GM19438 (cell line): ENCODE measurements around the gene SOX8.
"Not testable (repeated sequence)": the region's sequence is repeated elsewhere in the genome, so short reads cannot be mapped to it uniquely, and the experiment has no call there.

Experiments used
- ATAC-seq: cut with Tn5 transposase; IDR thresholded peaks from one replicate; pipeline ENCODE4 v1.9.1; 2021; ENCODE audit warnings: low read depth; ENCODE audit not compliant: unreplicated experiment

The SOX8 gene

DNA sequence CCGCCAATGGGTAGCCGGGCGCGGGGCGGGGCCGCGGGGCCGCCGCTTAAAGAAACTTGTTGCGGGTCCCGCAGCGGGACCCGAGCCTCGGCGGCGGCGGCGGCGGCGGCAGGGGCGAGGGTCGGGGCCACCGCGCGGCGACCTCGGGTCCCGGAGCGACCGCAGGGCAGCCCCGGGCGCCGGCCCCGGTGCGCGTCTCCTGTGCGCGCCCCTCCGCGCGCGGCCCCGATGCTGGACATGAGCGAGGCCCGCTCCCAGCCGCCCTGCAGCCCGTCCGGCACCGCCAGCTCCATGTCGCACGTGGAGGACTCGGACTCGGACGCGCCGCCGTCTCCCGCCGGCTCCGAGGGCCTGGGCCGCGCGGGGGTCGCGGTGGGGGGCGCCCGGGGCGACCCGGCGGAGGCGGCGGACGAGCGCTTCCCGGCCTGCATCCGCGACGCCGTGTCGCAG lies at the start of gene SOX8:
Gene SOX8 (plus strand): TSS at position 76 of the 450 bp plus-strand sequence. CDS start 153 bp downstream, at position 229.
- ATAC-seq = no peak

DNA sequence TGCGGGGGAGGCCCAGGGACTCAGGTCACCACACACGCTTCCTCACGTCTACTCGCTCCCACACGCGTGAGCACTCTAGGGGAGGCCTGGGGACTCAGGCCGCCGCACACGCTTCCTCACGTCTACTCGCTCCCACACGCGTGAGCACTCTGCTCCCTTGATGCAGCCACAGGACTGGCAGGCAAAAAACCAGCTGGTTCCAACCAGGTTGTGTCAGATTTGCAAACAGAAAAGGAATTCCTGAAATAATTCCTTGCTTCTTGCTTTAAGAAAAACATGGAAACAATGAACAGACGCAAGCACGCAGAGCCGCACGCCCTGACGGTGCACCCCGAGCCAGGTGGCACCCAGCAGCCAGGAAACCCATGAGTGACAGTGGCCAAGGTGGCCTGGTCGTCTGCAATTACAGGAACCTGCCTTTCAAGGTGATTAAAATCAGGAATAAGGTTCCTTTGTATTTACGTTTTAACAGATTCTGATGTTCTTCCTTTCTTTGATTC lies 48.7 kb upstream of the SOX8 start:
- no peak for ATAC-seq

DNA sequence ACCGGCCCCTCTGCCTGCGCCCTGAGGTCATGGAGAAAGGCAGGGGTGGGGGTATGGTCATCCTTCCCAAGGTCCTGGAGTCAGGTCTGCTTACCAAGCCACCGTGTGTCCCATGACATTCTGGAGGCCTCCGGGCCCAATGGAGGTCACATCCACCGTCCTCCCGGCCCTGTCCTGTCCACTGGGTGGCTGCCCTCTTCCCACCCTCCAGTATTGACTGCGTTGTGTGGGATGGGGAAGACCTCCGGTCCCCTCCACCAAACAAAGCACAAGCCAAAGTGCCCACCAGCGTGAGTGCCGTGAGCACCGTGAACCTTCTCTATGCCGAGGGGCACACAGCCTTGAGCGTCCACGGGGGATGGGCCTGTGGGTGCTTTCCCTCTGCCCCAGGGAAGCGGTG lies 48.0 kb upstream of the SOX8 start:
- ATAC-seq = no peak

DNA sequence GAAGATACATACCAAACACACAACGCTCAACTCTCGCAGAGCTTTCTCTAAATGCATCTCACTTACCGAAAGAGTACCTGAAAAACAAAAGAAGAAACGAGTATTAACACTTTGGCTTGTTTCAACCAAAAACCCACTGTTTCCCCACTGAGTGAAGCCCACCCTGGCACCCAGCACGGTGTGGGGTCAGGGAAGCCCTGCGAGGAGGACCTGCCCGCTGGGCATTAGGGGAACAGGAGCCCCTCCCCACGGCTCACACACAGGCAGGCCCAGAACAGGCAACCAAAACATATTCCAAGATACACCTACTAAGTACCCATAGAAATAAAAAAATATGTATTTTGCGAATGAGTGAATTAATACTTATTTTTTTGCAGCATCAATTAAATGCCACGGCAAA lies 47.4 kb upstream of the SOX8 start:
- no peak for ATAC-seq

DNA sequence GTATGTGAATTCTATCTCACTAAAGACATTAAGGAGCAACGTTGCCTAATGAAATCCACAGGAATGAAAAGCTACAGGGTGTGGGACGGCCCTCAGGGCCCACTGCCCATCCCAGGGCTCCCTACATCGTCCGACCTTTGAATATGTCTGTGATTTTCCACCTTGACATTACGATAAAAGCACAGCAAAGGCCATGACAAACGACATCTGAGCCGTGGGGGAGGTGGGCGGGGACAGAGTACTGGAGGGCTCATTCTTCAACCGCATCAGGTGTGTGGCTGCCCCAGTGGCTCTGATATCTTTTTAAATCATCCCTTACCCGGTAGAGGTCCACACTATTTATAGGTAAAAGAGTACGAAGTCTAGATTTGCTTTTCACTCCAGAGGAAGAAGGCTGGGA lies 45.9 kb upstream of the SOX8 start:
- ATAC-seq = no peak

DNA sequence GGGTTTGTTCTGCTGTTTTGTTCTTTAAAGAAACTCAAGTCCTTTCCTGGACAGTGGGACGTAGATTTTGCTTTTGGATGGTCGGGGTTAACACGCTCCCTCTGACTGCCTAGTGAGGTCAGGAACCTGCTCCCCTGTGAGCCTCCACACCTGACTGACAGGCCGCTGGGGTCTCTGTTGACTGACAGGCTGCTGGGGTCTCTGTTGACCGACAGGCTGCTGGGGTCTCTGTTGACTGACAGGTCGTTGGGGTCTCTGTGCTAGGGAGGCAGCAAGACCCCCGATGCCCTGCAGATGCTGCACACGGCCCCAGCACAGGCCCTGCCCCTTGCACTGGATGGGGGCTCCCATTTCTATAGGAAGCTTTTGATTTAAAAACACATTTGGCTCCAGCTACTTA lies 44.3 kb upstream of the SOX8 start:
- no peak for ATAC-seq

DNA sequence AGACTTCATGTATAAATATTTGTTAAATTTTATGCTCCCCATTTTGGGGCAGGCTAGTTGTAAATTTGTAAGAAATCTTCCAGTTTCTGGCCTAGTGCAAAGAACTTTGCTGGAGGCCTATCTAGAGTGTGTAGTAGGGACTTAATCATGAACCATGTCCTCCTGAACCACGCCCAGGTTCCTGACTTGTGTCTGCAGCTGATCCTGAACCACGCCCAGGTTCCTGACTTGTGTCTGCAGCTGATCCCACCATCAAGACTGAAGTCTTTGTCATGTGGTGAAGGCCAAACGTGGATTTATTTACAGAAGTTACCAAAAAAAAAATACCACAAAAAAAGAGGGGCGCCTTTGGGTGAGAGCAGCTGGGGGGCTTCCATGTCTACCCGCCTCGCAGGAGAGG lies 43.8 kb upstream of the SOX8 start:
- no peak for ATAC-seq

DNA sequence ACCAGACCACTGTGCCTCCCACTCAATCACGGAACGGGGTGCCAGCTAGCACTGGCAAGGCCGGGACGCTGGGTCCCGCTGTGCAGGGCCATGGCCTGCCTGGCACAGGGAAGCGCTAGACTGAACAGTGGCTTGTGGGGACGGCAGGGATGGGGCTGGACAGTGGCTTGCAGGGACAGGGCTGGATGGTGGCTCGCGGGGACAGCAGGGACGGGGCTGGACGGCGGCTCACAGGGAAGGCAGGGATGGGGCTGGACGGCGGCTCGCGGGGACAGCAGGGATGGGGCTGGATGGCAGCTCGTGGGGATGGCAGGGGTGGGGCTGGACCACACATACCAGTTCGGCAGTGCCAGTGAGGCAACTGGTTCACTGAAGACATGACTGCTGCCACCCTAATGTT lies 43.4 kb upstream of the SOX8 start:
- ATAC-seq = no peak

DNA sequence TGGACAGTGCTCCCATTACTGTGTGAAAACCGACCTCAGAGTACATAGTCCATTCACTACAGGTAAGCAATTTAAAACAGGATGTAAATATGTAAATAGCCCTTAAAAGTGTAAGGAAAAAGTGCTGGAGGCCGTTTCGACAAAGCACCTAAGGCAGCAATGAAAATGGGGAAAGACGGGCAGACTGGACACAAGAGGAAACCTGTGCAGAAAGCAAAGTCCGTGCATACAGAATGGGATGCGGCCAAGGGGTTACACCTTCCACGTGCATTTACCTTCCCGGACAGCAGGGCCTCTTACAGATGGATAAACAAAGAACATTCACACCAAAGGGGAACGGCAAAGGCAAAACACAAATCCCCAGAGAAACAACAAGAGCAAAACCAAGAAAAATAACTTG lies 42.8 kb upstream of the SOX8 start:
- no peak for ATAC-seq

DNA sequence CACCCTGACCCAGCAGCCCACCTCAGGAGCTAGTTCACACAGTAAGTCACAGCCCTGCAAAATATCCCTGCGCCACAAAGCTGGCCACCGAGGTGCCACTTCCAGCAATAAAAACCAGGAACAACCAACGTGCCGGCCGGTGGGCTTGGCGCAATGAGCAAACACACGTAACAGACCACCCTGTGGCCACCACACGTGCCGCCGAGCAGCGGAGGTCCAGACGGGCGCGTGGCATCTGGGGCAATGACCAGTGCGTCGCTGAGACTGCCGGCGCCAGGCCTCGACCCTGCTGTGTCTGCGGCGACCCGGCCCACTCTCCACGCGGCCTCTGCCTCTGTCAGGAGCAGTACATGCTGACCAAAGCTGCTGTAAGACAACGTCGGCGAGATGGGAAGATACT lies 42.3 kb upstream of the SOX8 start:
- no peak for ATAC-seq

DNA sequence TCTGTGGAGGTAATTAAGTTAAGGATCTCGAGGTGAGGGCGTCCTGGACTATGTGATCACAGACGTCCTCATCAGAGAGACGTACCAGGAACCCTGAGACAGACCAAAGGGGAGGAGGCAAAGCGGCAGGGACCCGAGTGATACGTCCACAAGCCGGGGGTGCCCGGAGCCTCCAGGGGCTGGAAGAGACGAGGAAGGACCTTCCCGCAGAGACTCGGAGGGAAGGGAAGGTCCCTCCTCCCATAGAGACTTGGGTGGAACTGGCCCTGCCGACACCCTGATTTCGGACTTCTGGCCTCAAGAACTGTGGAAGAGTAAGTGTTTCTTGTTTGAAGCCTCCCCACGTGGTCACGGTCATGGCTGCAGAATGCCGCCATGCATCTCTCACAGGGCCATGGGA lies 41.6 kb upstream of the SOX8 start:
- ATAC-seq = no peak

DNA sequence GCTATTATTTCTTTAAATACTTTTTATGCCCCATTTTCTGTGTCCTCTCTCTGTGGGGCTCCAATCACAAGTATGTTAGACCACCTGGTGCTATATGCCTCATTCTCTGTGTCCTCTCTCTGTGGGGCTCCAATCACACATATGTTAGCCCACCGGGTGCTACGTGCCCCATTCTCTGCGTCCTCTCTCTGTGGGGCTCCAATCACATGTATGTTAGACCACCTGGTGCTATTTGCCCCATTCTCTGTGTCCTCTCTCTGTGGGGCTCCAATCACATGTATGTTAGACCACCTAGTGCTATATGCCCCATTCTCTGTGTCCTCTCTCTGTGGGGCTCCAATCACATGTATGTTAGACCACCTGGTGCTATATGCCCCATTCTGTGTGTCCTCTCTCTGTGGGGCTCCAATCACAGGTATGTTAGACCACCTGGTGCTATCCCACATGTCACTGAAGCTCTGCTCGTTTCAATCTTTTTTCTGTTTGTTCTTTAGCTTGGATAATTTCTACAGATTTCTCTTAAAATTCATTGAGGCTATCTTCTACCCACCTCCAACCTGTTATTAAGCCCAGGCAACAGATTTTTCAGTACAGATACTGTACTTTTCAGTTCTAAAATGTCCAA lies 39.0 kb upstream of the SOX8 start:
- no peak for ATAC-seq

DNA sequence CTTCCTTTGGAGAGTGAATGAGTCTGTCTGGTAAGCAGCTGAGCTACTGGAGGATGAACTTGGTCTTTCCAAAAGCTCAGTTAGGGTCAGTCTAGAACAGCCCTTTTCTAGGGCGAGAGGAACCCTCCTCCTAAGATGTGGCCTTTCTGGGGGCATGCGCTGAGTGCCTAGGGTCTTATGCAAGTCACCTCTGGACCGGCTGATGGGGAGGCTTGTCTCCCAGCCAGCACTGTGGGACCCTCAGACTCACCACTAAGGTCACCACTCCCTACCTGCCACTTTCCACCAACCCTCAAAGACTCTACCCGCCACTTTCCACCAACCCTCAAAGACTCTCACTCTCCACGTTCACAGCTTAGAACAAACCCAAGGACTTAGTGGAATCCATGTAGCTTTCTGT lies 37.6 kb upstream of the SOX8 start:
- no peak for ATAC-seq

DNA sequence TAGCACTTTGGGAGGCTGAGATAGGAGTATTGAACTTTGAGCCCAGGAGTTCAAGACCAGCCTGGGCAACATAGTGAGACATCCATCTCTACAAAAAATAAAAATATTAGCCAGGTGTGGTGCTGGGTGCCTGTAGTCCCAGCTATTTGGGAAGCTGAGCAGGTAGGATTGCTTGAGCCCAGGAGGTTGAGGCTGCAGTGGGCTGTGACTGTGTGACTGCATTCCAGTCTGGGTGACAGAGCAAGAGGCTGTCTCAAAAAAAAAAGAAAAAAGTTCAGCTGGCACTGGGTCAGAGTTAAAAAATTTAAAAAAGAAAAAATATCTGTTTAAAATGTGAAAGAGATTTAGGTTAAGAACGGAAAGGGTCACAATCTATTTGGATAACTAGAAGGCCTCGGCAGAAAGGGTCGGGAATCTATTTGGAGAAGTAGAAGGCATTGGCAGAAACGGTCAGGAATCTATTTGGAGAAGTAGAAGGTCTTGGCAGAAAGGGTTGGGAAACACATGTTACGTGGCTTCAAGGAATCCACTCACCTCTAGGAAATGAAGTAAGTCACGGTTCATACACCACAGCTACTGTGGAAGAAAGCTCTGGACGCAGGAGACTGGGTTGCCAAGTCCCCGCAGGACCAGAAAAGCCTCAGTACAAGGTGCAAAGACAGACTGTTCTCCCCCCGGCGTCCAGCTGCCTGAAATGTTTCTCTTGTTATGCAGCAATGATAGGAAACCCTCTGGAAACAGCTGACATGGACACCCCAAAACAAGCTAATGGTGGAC lies 36.1 kb upstream of the SOX8 start:
- no peak for ATAC-seq

DNA sequence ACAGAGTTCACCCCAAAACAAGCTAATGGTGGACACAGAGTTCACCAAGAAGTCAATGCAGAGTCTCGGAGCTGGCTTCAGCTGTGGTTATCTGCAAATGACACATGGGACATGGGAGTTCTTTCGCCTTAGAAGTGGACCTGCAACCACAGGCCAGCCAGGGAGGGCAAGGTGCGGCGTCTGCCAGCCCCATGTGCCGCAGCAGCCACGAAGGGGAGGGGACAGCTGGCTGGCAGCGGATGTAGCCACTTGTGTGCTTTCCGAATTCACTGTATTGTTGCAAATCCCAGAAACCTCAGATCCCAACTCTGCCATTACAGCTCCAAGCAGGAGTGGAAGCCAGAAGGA lies 35.5 kb upstream of the SOX8 start:
- no peak for ATAC-seq

DNA sequence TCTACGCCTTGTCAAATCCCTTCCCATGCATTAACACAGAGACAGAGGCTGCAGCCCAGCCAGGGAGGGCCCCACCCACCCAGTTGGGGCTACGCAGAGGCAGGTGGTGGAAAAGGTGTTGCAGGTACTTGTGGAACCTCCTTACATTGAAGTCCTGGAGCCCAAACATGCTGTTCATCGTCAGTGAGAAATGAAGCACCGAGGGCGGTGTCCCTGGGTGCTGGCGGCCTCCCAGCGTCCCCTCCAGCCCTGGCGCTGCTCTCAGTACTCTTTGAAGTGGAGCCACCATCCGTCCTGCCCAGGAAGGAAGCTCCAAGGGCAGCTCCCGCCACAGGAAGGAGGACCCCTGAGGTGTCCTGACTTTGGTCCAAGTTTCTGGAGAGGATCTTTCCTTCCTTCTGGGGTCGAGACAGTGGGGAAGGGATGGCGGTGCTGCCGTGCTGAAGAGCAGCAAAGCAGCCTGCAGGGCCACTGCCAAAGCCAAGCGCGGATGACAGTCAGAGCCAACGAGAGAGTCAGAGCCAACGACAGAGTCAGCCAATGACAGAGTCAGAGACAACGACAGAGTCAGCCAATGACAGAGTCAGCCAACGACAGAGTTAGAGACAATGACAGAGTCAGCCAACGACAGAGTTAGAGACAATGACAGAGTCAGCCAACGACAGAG lies 34.2 kb upstream of the SOX8 start:
- ATAC-seq = no peak

DNA sequence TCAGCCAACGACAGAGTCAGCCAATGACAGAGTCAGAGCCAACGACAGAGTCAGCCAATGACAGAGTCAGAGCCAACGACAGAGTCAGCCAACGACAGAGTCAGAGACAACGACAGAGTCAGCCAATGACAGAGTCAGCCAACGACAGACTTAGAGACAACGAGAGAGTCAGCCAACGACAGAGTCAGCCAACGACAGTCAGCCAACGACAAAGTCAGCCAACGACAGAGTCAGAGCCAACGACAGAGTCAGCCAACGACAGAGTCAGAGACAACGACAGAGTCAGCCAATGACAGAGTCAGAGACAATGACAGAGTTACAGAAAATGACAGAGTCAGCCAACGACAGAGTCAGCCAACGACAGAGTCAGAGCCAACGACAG lies 33.7 kb upstream of the SOX8 start:
- ATAC-seq = not testable (repeated sequence)

DNA sequence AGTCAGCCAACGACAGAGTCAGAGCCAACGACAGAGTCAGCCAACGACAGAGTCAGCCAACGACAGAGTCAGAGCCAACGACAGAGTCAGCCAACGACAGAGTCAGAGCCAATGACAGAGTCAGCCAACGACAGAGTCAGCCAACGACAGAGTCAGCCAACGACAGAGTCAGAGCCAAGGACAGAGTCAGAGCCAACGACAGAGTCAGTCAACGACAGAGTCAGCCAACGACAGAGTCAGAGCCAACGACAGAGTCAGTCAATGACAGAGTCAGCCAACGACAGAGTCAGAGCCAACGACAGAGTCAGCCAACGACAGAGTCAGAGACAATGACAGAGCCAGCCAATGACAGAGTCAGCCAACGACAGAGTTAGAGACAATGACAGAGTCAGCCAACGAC lies 32.8 kb upstream of the SOX8 start:
- not testable (repeated sequence) for ATAC-seq

DNA sequence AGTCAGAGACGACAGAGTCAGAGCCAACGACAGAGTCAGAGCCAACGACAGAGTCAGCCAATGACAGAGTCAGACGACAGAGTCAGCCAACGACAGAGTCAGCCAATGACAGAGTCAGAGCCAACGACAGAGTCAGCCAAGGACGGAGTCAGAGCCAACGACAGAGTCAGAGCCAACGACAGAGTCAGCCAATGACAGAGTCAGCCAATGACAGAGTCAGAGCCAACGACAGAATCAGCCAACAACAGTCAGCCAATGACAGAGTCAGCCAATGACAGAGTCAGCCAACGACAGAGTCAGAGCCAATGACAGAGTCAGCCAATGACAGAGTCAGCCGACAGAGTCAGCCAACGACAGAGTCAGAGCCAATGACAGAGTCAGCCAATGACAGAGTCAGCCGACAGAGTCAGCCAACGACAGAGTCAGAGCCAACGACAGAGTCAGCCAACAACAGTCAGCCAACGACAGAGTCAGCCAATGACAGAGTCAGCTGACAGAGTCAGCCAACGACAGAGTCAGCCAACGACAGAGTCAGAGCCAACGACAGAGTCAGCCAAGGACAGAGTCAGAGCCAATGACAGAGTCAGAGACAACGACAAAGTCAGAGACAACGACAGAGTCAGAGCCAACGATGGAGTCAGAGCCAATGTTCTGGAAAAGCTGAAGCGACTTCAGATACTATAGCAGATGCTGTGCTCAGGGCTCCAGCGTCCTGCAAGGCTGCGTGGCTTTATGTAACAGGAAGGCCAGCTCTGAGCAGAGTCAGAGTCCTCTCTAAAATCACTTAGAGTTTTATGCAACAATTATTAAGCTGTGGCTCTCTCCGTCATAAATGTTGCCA lies 30.6 kb upstream of the SOX8 start:
- not testable (repeated sequence) for ATAC-seq

DNA sequence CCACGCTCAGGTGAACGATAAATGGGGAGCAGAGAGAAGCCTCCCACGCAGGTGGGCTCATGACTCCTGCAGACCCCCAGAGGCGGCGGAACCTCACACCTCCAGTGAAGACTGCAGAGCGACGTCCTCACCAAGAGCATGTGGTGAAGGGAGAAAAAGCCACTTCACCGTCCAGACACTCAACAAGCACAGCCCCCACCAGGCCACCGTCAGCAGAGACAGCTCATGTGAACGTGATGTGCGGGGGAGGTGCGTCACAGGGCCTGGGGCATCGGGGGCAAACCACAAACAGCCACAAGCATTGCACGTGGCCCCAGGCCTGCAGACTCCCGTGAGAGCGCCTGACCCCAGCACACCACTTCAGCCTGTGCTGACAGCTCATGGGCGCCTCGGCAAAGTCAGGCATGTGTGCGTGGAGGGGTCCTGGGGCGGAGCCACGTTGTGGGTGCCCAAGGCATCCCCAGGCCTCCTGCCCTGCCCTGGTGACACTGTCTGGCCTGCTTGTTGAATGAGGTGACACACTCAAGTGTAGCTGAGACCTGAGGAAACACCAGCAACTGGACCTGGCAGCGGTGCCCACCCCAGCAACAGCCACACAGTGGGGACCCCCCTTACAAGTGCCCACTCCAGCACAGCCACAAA lies 29.8 kb upstream of the SOX8 start:
- ATAC-seq = no peak
